KMS-11 (cell line): ENCODE results near the gene PGLYRP2.

Experiments
- H2AFZ ChIP-seq: fragments of 200-600 bp; sonication (generic); 2 replicates; pipeline ENCODE4 v1.6.1; 2016; ENCODE audit warnings: antibody characterized with exemption, mixed run types, low read depth
- H3K27ac ChIP-seq: fragments of 200-600 bp; sonication (generic); 2 replicates; pipeline ENCODE4 v1.6.1; 2016; ENCODE audit warnings: mild to moderate bottlenecking, mixed run types
- H3K27me3 ChIP-seq: fragments of 200-600 bp; sonication (generic); 2 replicates; pipeline ENCODE4 v1.6.1; 2017; ENCODE audit warnings: mild to moderate bottlenecking, low read depth, mixed run types, moderate library complexity; ENCODE audit not compliant: insufficient read depth
- H3K36me3 ChIP-seq: fragments of 200-600 bp; sonication (generic); 2 replicates; pipeline ENCODE4 v1.6.1; 2017; ENCODE audit warnings: mild to moderate bottlenecking, mixed run types; ENCODE audit not compliant: insufficient read depth
- H3K4me1 ChIP-seq: fragments of 200-600 bp; sonication (generic); 2 replicates; pipeline ENCODE4 v1.6.1; 2016; ENCODE audit warnings: mild to moderate bottlenecking, low read depth, mixed run types; ENCODE audit not compliant: poor library complexity, severe bottlenecking
- H3K4me2 ChIP-seq: fragments of 200-600 bp; sonication (generic); 2 replicates; pipeline ENCODE4 v1.7.0; 2016; ENCODE audit warnings: mild to moderate bottlenecking, mixed run types
- H3K4me3 ChIP-seq: fragments of 200-600 bp; sonication (generic); IDR thresholded peaks from 2 replicates; pipeline ENCODE4 v1.6.1; 2017; ENCODE audit warnings: low read depth, low read length, mixed read lengths; ENCODE audit not compliant: insufficient read depth
- H3K79me2 ChIP-seq: fragments of 200-600 bp; sonication (generic); 2 replicates; pipeline ENCODE4 v1.6.1; 2016; ENCODE audit warnings: low read depth, mixed run types; ENCODE audit not compliant: insufficient read depth
- H3K9ac ChIP-seq: fragments of 200-600 bp; sonication (generic); 2 replicates; pipeline ENCODE4 v1.6.1; 2016; ENCODE audit warnings: mild to moderate bottlenecking, mixed run types
- H4K20me1 ChIP-seq: fragments of 200-600 bp; sonication (generic); 2 replicates; pipeline ENCODE4 v1.6.1; 2016; ENCODE audit warnings: mild to moderate bottlenecking, mixed run types; ENCODE audit not compliant: insufficient read depth
- CTCF ChIP-seq: fragments of 200-600 bp; sonication (generic); conservative IDR thresholded peaks from 2 replicates; pipeline ENCODE4 v1.6.1; 2017; ENCODE audit warnings: low read depth, mild to moderate bottlenecking, antibody characterized with exemption, low read length, moderate library complexity, mixed read lengths

Gene PGLYRP2

GRCh38 chr19:15445227-15445605 lies 34.1 kb downstream of the PGLYRP2 start:
- H2AFZ ChIP-seq, result no peak overlapping the region
- H3K4me3 ChIP-seq, result no peak overlapping the region
- H3K27me3 ChIP-seq, result no peaks in the 10 kb centered on the region
- no peak overlapping the region for H3K9ac ChIP-seq
- H3K36me3 ChIP-seq, result no peaks in the 10 kb centered on the region
- H3K79me2 ChIP-seq, result no peaks in the 10 kb centered on the region
- TF ChIP-seq CTCF, result no peak
- H3K27ac ChIP-seq, result no peak overlapping the region
- peaks cover 12% of the 10 kb centered on the region for H3K4me1 ChIP-seq
- H4K20me1 ChIP-seq, result no peaks in the 10 kb centered on the region
- no peak overlapping the region for H3K4me2 ChIP-seq

DNA sequence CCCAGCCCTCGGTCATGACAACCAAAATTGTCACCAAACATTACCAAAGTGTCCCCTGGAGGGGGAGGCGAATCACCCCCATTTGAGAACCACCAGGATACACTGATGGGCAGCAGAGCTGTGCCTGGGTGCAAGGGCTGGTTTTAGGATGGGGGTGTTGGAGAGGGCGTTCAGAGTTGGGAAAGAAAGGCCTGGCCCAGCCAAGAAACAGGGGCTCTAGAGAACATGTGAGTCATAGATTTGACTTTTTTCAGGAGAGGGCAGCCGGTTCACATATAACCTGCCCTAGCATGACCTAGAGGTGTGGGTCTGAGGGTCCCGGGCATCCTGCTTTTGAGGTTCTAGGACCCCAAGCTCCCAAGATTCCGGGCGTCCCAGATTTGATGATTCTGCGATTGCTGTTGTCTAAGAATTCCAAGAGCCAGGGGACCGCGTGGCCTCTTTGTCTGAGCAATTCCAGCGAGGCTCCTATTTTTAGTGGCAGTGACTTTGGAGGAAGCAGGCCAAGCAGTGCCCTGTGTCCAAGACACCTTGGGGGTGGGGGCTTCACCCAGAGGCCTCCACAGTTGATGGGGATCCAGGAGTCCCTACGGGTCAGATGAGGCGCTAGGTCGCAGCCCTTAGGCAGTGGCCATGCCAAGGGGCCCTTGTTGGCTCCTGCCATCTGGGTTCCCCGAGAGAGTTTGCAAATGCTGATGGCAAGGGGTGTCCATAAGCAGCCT lies 34.6 kb downstream of the PGLYRP2 start:
- no peak overlapping the region for H3K4me2 ChIP-seq
- TF ChIP-seq CTCF, result no peak

GRCh38 chr19:15443838-15444237 lies 35.5 kb downstream of the PGLYRP2 start:
- no peaks in the 10 kb centered on the region for H3K27me3 ChIP-seq
- no peaks in the 10 kb centered on the region for H3K79me2 ChIP-seq
- H3K4me1 ChIP-seq, result peaks cover 9% of the 10 kb centered on the region
- H3K4me2 ChIP-seq, result no peak overlapping the region
- no peak overlapping the region for H2AFZ ChIP-seq
- H4K20me1 ChIP-seq, result no peaks in the 10 kb centered on the region
- no peak overlapping the region for H3K27ac ChIP-seq
- no peak overlapping the region for H3K9ac ChIP-seq
- no peaks in the 10 kb centered on the region for H3K36me3 ChIP-seq
- TF ChIP-seq CTCF, result no peak
- H3K4me3 ChIP-seq, result no peak overlapping the region

More for the DNA sequence above, 34.6 kb downstream of the PGLYRP2 start:
- Histone ChIP-seq H3K27ac (no peak overlapping the region), H4K20me1 (no peaks in the 10 kb centered on the region), H3K4me3 (no peak overlapping the region), H3K4me1 (peaks cover 12% of the 10 kb centered on the region), H2AFZ (no peak overlapping the region), H3K79me2 (no peaks in the 10 kb centered on the region), H3K9ac (no peak overlapping the region), H3K36me3 (no peaks in the 10 kb centered on the region), H3K27me3 (no peaks in the 10 kb centered on the region)

- TF ChIP-seq CTCF, result no peak
- H3K4me3 ChIP-seq, result no peak overlapping the region
Measured at GRCh38 chr19:15443325-15443724, 36.0 kb downstream of the PGLYRP2 start.

More at GRCh38 chr19:15443325-15443724, 36.0 kb downstream of the PGLYRP2 start:
- Histone ChIP-seq H3K27me3 (no peaks in the 10 kb centered on the region), H2AFZ (no peak overlapping the region), H3K36me3 (no peaks in the 10 kb centered on the region), H3K79me2 (no peaks in the 10 kb centered on the region), H3K4me2 (no peak overlapping the region), H3K9ac (no peak overlapping the region), H4K20me1 (no peaks in the 10 kb centered on the region), H3K27ac (no peak overlapping the region), H3K4me1 (peaks cover 7% of the 10 kb centered on the region)
